HG03469 (cell line): Measurements from ENCODE around the gene COA8.

Experiments
- ATAC-seq: cut with Tn5 transposase; IDR thresholded peaks from one replicate; pipeline ENCODE4 v1.9.1; 2021; ENCODE audit warnings: mild to moderate bottlenecking, moderate library complexity, moderate number of reproducible peaks; ENCODE audit not compliant: unreplicated experiment

The COA8 gene

GRCh38 chr14:103535891-103536565 is 26.7 kb upstream of the COA8 start:
- no peak for ATAC-seq

DNA sequence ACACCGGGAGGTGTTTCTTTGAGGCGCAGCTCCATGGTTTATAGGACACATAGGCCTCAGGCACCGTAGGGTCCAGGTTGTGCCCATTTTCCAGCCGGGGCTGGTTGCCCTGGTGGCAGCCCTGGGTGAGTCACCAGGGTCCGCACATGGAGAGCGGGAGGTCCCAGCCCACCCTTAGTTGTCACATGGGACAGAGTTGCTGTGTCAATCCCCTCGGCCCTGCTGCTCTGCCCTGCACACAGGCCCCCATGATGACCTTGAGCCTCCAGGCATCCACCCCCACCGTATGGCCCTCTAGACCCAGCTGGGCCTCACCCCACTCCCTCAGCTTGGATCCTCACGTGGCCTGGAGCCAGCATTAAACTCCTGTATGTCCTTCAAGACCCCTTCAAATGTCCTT is 26.1 kb upstream of the COA8 start:
- no peak for ATAC-seq

GRCh38 chr14:103537175-103537990 is 25.4 kb upstream of the COA8 start:
- no peak for ATAC-seq

GRCh38 chr14:103538291-103539055 is 24.3 kb upstream of the COA8 start:
- ATAC-seq, result no peak

GRCh38 chr14:103539056-103539825 is 23.5 kb upstream of the COA8 start:
- ATAC-seq, result no peak

GRCh38 chr14:103540821-103541708 is 21.7 kb upstream of the COA8 start:
- no peak for ATAC-seq

- no peak for ATAC-seq
These were observed 20.8 kb upstream of the COA8 start for GRCh38 chr14:103541709-103542604.

DNA sequence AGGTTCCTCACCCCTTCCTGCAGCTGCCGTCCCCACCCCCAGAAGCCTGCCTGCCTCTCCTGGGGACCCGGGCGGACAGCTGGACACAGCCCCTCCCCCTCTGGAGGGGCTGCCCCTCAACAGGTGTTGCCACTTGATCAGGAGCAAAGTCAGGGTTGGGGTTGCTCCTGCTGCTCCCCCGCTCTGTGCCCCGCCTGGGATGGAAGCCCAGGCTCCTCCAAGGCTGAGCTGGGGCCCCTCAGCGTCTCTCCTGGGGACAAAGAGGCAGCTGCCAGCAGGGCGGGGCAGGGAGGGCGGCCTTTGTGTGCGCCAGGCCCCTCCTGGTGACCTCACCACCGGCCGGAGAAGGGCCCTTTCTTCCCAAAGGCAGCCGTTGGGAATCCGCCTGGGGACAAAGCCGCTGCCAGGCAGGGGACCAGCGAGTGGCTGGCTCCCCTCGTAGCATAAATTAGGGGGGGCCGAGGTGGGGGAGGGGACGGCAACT is 20.1 kb upstream of the COA8 start:
- ATAC-seq, result no peak

GRCh38 chr14:103543140-103543539 is 19.6 kb upstream of the COA8 start:
- no peak for ATAC-seq

DNA sequence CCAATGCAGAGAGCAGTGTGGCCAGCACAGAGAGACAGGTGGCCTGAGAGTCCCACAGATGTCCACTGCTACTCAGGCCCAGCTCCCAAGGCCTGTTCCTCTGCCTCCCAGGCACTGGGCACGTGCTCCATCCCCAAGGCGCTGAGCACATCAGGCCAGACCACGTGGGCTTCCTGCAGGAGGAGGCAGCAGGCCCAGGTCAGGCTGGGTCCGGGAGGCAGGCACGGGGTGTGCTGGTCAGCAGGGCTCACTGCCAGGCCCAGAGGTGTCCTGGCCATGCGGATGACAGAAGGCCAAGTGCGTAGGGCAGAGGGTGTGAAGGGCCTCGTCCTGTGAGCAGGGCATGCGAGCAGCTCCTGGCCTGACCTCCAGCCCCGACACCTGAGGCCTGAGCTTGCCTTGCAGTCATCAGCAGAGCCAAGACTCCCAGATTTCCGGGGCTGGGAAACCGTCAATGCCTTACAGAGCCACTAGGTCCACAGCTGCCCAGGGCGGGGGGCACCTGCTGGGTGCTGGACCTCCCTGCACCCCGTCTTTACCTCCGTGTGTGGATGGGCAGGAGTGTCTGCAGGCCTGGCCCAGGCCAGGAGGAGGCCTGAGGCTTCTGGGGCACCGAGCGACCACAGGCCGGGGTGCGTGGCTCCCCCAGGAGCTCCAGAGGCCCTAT is 18.9 kb upstream of the COA8 start:
- no peak for ATAC-seq

DNA sequence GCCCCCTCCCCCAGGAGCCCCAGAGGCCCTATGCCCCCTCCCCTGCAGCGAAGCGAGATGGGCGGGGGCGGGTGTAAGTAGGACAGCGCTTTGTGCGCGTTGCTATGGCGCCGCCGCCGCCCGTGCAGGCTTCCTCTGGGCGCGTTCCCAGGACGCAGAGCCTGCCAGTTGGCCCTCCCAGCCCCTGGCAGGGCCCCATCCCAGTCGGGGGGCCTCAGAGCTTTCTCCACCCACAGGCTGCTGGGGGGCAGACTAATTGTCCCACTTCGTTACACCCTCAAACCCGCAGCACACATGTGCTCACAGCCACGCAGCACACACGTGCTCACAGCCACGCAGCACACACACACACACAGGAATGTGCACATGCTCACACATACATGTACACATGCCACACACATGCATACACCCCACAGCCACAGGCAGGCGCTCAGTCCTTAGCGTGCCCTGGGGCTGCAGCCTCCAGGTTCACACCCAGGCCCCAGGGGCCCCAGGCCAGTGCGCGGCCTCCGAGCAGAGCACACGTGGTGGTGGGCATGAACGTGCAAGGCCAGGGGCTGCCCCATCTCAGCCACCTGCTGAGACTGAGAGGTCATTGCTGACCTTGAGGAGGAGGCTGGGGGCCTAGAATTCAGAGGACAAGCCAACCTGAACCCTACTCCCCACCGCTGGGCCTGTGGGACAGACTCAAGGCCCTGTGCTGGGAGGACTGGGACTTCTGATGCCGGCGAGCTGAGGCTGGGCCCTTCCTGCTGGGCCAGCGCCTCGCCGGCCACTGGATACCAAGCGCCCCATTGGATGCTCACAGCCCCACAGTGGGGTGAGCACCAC is 18.2 kb upstream of the COA8 start:
- ATAC-seq, result no peak

DNA sequence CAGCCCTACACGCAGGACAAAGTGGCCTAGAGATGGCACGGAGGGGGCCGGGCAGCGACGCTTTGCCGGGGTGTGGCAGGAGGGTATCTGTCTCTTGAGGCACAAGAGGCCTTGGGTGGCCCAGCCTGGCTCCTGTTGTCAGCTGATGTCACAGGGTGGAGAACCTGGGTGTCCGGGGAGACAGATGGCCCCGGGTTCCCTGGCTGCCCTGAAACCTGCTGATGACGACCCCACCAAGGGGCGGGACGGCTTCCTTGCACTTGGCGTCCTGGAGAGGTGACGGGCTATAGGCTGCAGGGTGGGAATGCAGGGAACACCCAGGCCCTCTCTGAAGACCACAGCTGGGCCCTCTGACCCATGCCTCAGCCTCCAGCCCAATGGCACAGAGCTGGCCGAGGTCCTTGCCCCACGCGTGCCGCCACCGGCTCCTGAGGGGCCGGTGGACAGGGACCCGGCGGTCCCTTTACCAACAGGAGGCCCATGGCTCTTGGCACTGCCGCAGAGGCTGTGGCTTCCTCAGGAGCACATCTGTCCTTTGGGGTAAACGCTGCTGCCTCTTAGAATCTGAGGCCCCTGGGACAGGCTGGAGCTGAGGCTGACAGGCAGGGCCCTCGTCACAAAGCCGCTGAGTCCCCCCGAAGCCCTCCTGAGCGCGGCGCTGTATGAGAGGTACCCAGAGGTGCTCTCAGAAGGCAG is 17.4 kb upstream of the COA8 start:
- no peak for ATAC-seq

- ATAC-seq, result no peak
These were observed 16.7 kb upstream of the COA8 start for GRCh38 chr14:103545915-103546651.

DNA sequence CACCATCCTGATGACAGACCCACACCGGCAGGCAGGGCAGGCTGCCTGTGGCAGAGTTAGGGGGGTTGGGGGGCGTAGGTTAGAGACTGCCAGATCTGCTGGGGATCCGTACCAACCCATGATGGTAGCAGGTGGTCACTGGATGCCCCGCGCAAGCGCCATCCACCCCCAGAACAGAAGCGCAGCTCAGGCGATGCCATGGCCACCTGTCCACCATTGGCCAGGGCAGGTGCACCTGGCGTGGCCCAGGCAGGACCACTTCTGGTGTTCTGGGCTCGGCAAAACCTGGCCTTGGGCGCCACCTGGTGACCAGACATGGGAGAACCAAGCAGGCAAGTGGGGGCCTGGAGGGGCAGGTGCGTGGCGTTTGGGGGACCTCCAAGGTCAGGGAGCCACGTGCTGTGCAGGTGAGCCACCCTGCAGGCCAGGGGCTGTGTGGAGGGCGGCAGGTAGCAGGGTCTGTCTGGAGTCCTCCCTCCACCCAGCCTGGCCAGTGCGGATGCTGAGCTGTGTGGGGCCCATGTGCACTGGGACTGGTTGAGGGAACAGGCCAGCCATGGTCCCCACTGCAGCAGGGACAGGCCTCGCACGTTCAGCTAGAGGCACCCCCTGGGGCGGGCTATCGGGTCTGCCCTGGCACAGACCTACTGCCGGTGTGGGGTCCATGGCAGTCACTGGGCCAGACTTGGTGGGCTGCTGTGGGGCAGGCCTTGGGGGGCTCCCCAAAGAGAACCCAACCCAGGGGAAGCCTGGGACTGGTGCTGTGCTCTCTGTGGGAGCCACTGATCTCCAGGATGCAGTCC is 15.9 kb upstream of the COA8 start:
- ATAC-seq, result no peak

GRCh38 chr14:103547455-103547940 is 15.3 kb upstream of the COA8 start:
- no peak for ATAC-seq
